HepG2 (cell line): ENCODE results near the gene CORO1C. TPM values are rescaled to one million over a fixed set of nuclear protein-coding genes. Genes with fewer than 3 reads are reported as not detected.

Experiments
- ADNP ChIP-seq: sonication (generic); formaldehyde crosslinking; IDR thresholded peaks from 2 replicates; pipeline ENCODE4 v1.4.0; 2020; ENCODE audit warnings: missing genetic modification reagents
- ARNT ChIP-seq: fragments of 450-650 bp; IDR thresholded peaks from 2 replicates; pipeline ENCODE4 v1.6.1; 2017
- EED ChIP-seq: sonication (generic); formaldehyde crosslinking; IDR thresholded peaks from 2 replicates; pipeline ENCODE4 v1.5.0; 2020; ENCODE audit warnings: mild to moderate bottlenecking, missing genetic modification reagents
- ETS1 ChIP-seq: sonication (generic); formaldehyde crosslinking; IDR thresholded peaks from 2 replicates; pipeline ENCODE4 v1.4.0; 2020; ENCODE audit warnings: missing genetic modification reagents
- FOXA1 ChIP-seq, 2 experiments: fragments of 450-650 bp in 1 of 2; sonication (generic) in 1 of 2; formaldehyde crosslinking in 1 of 2; IDR thresholded peaks; 2 replicates each; pipeline versions ENCODE4 v1.4.0 to v1.6.1; 2016 to 2020; ENCODE audit warnings: missing genetic modification reagents in 1 of 2
- GATA4 ChIP-seq: sonication (generic); IDR thresholded peaks from 2 replicates; pipeline ENCODE4 v1.6.1; 2016; ENCODE audit warnings: antibody characterized with exemption, low read depth, borderline replicate concordance
- HOXA5 ChIP-seq: sonication (generic); formaldehyde crosslinking; IDR thresholded peaks from 2 replicates; pipeline ENCODE4 v1.4.0; 2020; ENCODE audit warnings: missing genetic modification reagents
- LCORL ChIP-seq, 2 experiments: fragments of 450-650 bp in 1 of 2; sonication (generic) in 1 of 2; formaldehyde crosslinking in 1 of 2; IDR thresholded peaks; 2 replicates each; pipeline versions ENCODE4 v1.5.0 to v1.6.1; 2017 to 2020; ENCODE audit warnings: antibody characterized with exemption in 1 of 2, missing genetic modification reagents in 1 of 2
- MXD4 ChIP-seq: IDR thresholded peaks from 2 replicates; pipeline ENCODE4 v1.6.1; 2016; ENCODE audit warnings: mild to moderate bottlenecking, missing biosample characterization, missing genetic modification reagents
- MYC ChIP-seq: sonication (generic); formaldehyde crosslinking; IDR thresholded peaks from 2 replicates; pipeline ENCODE4 v1.9.0; 2021; ENCODE audit warnings: missing genetic modification reagents, borderline replicate concordance
- NRL ChIP-seq: sonication (generic); formaldehyde crosslinking; IDR thresholded peaks from 2 replicates; pipeline ENCODE4 v1.5.0; 2020; ENCODE audit warnings: missing genetic modification reagents, mild to moderate bottlenecking, moderate library complexity, borderline replicate concordance
- POGZ ChIP-seq: sonication (generic); formaldehyde crosslinking; IDR thresholded peaks from 2 replicates; pipeline ENCODE4 v1.4.0; 2020; ENCODE audit warnings: mild to moderate bottlenecking, missing genetic modification reagents
- REST ChIP-seq, 2 experiments: IDR thresholded peaks; 2 replicates each; pipeline ENCODE4 v1.6.1; 2011 to 2012; ENCODE audit warnings: low read length in 2 of 2, borderline replicate concordance in 1 of 2, low read depth in 1 of 2, mild to moderate bottlenecking in 1 of 2, moderate library complexity in 1 of 2
- TGIF2 ChIP-seq: IDR thresholded peaks from 2 replicates; pipeline ENCODE4 v1.6.1; 2016; ENCODE audit warnings: control low read depth, missing compliant biosample characterization
- ZBTB33 ChIP-seq: sonication (generic); formaldehyde crosslinking; IDR thresholded peaks from 2 replicates; pipeline ENCODE4 v1.4.0; 2020; ENCODE audit warnings: missing genetic modification reagents
- ZFYVE20 ChIP-seq: sonication (generic); formaldehyde crosslinking; IDR thresholded peaks from 2 replicates; pipeline ENCODE4 v1.8.0; 2023; ENCODE audit warnings: low read depth, mild to moderate bottlenecking, moderate library complexity, missing genetic modification reagents, borderline replicate concordance
- ZNF260 ChIP-seq: sonication (generic); formaldehyde crosslinking; IDR thresholded peaks from 2 replicates; pipeline ENCODE4 v1.4.0; 2020; ENCODE audit warnings: missing genetic modification reagents, low read depth, mild to moderate bottlenecking, borderline replicate concordance
- ZNF501 ChIP-seq: sonication (generic); formaldehyde crosslinking; IDR thresholded peaks from 2 replicates; pipeline ENCODE4 v1.5.1; 2020; ENCODE audit warnings: mild to moderate bottlenecking, moderate library complexity, missing genetic modification reagents
- ZNF850 ChIP-seq: sonication (generic); formaldehyde crosslinking; conservative IDR thresholded peaks from 2 replicates; pipeline ENCODE4 v1.9.0; 2021; ENCODE audit warnings: mild to moderate bottlenecking, missing genetic modification reagents
- polyA plus RNA-seq, 8 experiments: library from polyadenylated mRNA; depleted of rRNA in 3 of 8; stranded (reverse) in 7 of 8; unstranded in 1 of 8; fragments of >200 nt; fragmentation: Illumina TruSeq in 4 of 8; extraction: Trizol in 4 of 8; gene quantifications; 2 replicates each; pipeline versions ENCODE4 v1.2.1 to v1.2.3, GENCODE V29; 2011 to 2016; ENCODE audit warnings: low read depth in 4 of 8, missing spikeins in 1 of 8, mixed read lengths in 1 of 8; ENCODE audit not compliant: insufficient read depth in 1 of 8
- total RNA-seq, 5 experiments: library from RNA; depleted of rRNA; stranded (reverse); fragments of >200 nt; fragmentation: Illumina TruSeq; extraction: Trizol; gene quantifications; 2 replicates each; pipeline ENCODE4 v1.2.3, GENCODE V29; 2016; ENCODE audit warnings: low read depth in 1 of 5
- TF ChIP-seq, protein P1 (sequence below): sonication (generic); formaldehyde crosslinking; IDR thresholded peaks from 2 replicates; pipeline ENCODE4 v1.4.0; 2020; ENCODE audit warnings: mild to moderate bottlenecking, missing genetic modification reagents
- TF ChIP-seq, protein P2 (sequence below): sonication (generic); formaldehyde crosslinking; conservative IDR thresholded peaks from 2 replicates; pipeline ENCODE4 v1.4.0; 2020; ENCODE audit warnings: missing genetic modification reagents

Gene CORO1C
- total and polyA plus RNA-seq, 2 of the 13 experiments (the other 11 are each of a cell fraction or from before 2014, with no cell fraction given) = 73.7 to 131 TPM

- TF ChIP-seq MYC (CRISPR knock-in tag) (0 out of 2 replicates have a peak, but pooled peaks have one; percentile 33), TGIF2 (CRISPR knock-in tag) (peak; percentile 82), EED (no peak), NRL (CRISPR knock-in tag) (no peak), ZNF260 (CRISPR knock-in tag) (no peak), GATA4 (no peak), HOXA5 (CRISPR knock-in tag) (no peak), LCORL (IDR thresholded peaks at IDR 0.05) (no peak), LCORL (CRISPR knock-in tag; IDR thresholded peaks at IDR 0.05) (peak; percentile 79), ETS1 (CRISPR knock-in tag) (no peak), MXD4 (CRISPR knock-in tag) (no peak), ARNT (no peak), ADNP (CRISPR knock-in tag) (no peak), POGZ (peak; percentile 71; the same call in 1 of the 2 replicates), FOXA1 (IDR thresholded peaks at IDR 0.05) (no peak), FOXA1 (CRISPR knock-in tag; IDR thresholded peaks at IDR 0.05) (no peak), ZNF850 (CRISPR knock-in tag) (no peak), REST (IDR thresholded peaks at IDR 0.05; ENCODE audit: borderline replicate concordance in 1 of 2, low read depth in 1 of 2, low read length in 2 of 2) (peak in 1 of 2 experiments; percentile 43; a peak in 1 of 4 replicates), ZBTB33 (CRISPR knock-in tag) (peak; percentile 7; the same call in 1 of the 2 replicates), ZNF501 (peak; percentile 28; the same call in 1 of the 2 replicates), ZFYVE20 (no peak)
- TF ChIP-seq, protein P1, sequence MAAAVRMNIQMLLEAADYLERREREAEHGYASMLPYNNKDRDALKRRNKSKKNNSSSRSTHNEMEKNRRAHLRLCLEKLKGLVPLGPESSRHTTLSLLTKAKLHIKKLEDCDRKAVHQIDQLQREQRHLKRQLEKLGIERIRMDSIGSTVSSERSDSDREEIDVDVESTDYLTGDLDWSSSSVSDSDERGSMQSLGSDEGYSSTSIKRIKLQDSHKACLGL (CRISPR knock-in tag) = no peak
- TF ChIP-seq, protein P2, sequence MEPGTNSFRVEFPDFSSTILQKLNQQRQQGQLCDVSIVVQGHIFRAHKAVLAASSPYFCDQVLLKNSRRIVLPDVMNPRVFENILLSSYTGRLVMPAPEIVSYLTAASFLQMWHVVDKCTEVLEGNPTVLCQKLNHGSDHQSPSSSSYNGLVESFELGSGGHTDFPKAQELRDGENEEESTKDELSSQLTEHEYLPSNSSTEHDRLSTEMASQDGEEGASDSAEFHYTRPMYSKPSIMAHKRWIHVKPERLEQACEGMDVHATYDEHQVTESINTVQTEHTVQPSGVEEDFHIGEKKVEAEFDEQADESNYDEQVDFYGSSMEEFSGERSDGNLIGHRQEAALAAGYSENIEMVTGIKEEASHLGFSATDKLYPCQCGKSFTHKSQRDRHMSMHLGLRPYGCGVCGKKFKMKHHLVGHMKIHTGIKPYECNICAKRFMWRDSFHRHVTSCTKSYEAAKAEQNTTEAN (CRISPR knock-in tag) = no peak
These were observed 3.0 kb upstream of the CORO1C start (continued) for GRCh38 chr12:108734200-108734906.
